Suppressor macrophage treated with lipopolysaccharide for 1 hour (primary cell): ENCODE data around the gene ANXA5.

ENCODE experiments used
- DNase-seq, 3 donors: peaks; one replicate each; pipeline ENCODE4 v3.0.0-alpha.2; 2020 to 2022

ANXA5 gene

DNA sequence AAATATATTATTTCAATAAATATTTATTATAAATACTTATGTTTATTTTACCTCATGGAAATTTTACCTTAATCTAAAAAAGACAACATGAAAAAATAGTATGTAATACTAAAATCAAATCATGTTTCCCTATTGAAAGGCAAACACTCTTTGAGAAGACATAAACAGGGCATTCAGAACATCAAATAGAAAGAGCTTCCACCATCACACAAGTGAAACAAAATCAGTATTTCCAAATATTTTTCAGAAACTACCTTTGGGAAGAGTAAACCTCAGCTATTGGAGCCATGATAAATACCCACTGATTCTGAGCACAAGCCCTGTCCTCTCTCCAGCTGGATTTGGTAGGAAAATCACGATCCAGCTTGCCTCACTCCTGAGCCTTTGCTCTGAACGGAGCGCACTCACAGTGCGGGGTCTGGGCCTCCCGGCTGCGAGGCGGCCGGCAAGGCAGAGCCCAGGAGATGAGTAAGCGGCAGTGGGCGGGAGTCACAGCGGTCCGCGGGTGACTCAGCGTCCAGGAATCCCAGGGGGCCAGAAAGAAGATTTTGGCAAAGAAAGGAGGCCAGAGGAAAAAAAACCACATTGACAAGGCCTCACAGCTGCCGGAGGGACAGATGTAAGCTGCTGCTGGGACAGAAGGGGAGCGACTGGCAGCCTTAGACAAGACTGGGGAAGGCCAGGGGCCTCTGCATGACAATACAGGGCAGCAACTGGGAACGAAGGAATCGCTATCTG lies 14.7 kb upstream of the ANXA5 start:
- peak; percentile 97 to 98 (median 97) for DNase-seq

DNA sequence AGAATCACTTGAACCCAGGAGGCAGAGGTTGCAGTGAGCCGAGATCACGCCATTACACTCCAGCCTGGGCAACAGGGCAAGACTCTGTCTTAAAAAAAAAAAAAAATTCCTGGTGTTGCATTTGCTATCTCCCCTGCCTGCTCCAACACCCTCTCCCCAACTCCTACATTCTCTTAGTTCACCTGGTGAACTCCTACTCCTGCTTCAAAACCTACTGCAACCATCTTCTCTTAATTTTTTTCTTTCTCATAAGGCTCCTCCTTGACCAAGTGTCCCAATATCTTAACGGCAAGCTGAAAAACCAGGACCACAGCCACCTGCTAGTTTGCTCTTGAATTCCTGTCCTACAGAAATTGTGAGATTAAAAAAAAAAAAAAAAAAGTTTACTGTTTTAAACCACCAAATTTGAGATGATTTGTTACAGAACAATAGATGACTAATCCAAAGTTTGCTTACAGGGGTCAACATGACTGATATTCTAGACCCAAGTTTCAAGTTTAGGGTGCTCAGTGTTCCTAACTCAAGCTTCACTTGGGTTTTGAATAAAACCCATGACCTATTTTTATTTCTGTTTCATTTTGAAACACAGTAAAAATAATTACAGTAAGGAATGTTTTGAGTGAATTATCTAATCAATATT lies 13.1 kb upstream of the ANXA5 start:
- no peak for DNase-seq

DNA sequence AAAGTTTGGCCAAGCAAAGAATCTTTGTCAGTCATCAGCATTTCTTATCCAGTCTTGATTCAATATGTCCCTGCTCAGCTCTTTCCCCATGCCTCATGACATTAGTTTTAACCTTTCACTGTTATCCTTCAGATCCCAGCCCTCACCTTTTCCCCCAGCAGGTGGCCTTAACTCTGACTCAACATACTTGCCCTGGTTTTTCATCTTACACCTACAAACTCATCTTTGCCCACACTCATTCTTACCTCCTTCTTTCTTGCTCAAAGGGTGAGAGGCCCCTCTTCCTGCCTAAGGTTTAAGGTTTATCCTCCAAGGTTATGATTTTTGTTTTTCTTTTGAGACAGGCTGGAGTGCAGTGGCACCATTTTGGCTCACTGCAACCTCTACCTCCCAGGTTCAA lies 10.6 kb upstream of the ANXA5 start:
- no peak for DNase-seq

DNA sequence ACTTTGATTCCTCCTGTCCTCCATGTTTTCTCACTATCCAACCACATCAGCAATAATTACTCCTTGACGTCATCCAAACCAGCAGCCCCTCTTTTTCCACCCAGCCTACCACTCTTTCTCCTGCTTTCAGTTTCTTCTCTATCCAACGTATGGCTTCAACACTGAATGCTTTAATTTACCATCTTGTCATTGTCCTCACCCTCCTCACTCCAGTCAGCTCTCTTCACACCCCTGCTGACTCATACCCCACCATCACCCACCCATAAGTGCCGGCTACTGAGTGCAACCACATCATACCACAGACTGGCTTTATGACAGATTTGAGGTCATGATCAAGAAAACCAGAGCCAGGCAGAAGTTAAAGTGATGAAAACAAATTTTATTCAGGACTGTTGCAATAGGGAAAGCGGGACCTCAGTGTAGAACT lies 9.8 kb upstream of the ANXA5 start:
- peak; percentile 58 to 80 (median 65) for DNase-seq

DNA sequence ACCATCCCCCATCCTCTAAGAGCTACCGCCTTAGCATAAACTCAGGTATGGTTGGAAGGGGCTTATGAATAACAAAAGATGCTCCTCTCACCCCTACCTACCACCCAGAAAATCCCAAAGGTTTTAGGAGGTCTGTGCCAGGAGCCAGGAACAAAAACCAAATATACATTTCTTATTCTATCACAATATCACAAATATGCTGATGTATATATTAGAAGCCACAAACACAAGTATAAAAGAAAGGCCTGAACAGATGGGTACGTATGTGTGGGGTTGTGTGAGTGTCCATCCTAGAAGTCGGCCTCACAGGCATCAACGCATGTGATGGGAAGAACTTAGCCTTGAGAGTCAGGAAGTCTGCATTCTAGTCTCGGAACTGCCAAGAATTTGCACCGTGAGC lies 8.7 kb upstream of the ANXA5 start:
- no peak for DNase-seq

DNA sequence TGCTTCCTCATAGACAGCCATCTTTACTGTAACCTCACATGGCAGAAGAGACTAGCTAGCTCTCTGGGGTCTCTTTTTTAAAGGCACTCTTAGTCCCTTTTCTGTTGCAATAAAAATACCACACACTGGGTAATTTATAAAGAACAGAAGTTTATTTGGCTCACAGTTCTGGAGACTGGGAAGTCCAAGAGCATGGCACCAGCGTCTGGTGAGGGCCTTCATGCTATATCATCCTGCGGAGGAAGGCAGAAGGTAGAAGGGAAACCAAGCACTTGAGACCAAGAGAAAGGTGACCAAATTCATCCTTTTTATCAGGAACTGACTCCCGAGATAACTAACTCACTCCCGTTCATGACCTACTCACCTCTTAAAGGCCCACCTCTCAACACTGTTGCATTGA lies 5.4 kb upstream of the ANXA5 start:
- no peak for DNase-seq

DNA sequence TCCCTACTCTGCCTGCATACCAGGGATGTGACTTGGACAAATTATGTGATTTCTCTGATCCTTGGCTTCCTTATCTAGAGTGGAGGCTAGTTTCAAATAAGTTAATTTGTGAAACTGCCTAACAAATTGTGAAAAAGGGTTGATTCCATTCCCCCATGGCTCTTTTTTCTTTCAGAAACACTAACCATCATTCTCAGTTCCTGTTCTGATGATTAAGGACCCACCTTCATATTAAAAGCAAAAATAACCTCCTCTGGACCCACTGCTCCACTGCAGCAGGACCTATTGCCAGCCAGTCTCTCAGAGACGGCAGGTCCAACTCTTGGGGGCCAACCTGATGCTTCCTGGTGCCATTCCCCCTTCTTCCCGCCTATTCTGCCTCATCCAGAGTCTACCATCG lies 4.5 kb upstream of the ANXA5 start:
- no peak for DNase-seq

DNA sequence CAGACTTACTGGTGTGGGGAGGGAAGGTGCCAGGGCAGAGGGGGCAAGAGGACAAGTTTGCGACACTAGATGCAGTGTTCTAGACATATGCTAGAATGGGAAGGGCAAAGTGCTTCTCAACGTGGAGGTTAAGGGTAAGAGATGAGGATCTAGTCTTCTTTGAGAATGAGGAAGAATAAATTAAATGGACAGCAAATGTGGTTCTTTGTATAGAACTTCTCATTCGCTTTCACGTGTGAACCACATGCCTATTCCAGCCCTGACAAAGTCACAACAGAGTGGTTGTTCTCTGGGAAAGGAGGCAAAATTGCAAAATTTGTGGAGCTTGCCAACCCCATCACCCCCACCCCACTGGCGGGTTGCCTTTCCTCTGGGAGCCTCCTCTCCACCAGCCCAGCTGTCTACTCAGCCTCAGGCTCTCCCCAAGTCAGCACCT lies 1.5 kb upstream of the ANXA5 start:
- DNase-seq: peak in 1 of 3 donors; percentile 24

DNA sequence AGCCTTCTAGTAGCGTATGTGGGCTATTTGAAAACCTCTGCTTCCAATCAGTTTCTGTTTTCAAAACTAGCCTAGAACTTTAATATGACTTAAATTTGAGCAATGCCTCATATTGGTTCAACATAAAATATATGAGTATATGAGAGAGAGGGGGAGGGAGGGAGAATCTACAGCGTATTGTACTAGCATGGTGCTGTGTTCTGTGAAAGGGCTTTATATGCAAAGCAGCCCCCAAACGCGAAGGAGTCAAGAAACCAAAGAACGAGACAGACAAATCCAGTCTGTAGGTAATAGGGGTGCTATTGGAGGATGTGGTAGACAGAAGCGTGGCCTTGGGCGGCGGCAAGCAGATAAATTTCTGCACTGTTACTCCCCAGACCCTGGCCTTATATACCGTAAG lies 784 bp upstream of the ANXA5 start:
- no peak for DNase-seq

DNA sequence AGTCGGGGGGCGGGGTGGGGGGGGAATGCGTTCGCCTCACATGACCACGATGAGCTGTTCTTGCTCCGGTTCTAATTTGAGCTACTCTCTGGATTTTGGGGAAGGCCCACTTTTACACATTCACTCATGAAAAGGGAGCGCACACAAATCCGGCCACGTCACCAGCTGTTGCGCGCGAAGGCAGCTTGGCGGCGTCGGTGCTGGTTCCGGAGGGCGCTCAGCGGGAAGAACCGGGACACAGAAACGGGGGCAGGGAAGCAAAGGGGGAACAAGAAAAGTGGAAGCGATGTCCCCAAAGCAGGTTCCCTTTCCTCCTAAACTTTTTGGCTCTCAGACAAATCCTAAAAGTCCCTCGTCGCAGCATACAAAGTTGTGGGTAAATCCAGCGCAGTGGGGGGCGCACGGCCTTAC lies 605 bp downstream of the ANXA5 start:
- peak; percentile 97 to 99 (median 98) for DNase-seq

DNA sequence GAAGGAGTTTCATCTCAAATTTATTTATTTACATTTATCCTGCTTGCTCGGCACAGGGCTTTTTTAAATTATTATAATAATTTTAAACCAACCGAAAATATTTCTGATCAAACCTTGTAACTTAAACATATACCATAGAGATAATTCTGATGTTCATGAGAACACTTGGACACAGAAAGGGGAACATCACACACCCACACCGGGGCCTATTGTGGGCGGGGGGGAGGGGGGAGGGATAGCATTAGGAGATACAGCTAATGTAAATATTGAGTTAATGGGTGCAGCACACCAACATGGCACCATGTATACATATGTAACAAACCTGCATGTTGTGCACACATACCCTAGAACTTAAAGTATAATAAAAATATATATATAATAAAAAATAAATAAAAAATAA lies 2.9 kb downstream of the ANXA5 start:
- peak; percentile 61 to 71 (median 62) for DNase-seq

DNA sequence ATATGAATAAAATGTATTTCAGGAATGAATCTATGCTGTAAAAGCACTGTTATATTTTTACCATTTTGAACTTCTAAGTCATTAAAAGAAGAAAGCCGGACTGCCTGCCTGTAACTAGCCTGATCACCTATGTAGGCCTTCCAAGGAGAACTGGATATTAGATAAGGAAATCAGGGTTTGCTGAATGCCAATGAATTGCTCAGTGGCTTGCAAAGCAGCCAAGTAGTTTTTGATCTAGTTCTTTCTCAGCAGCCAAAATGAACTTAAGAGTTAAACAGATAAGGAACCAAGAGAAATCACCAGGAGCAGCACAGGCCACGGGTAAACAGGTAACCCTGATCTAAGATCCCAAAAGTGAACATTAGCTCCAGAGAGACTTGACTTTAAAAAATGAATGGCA lies 3.3 kb downstream of the ANXA5 start:
- peak in 1 of 3 donors; percentile 7 for DNase-seq

DNA sequence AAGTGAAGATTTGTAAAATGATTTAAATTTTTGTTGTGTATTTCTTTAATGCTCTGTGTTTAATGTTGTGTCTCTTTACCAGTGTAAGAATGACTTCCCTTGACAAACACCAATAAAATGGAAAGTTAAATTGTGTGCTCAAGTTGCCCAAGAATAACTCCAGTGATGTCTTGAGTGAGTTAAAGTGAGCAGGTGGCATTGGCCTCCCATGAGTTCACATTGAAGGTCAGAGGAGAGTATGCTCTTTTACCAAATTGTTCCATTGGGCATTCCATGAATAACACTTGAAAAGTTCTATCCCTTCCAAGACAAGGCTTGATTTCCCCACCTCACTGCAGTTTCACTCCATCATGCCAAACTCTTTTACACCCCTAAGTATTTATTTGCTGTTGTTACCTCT lies 4.5 kb downstream of the ANXA5 start:
- peak in 1 of 3 donors; percentile 13 for DNase-seq

DNA sequence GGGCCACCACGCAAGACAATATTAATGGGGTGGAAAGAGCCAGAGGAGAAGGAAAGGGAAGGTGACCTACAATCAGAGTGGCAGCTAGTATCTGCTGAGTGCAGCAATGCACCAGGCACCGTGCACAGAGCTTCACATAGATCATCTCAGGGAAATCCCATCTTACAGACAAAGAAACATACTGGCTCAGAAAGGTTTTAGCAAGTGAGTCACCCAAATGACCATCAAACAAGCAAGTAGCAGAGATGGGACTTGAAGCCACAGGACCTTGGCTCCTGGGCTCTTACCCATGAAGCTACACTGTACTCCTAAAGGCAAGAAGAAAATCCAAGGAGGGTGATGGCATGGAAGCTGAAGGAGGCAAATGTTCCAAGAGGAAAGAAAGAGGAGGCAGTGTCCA lies 6.8 kb downstream of the ANXA5 start:
- peak; percentile 81 to 93 (median 89) for DNase-seq

DNA sequence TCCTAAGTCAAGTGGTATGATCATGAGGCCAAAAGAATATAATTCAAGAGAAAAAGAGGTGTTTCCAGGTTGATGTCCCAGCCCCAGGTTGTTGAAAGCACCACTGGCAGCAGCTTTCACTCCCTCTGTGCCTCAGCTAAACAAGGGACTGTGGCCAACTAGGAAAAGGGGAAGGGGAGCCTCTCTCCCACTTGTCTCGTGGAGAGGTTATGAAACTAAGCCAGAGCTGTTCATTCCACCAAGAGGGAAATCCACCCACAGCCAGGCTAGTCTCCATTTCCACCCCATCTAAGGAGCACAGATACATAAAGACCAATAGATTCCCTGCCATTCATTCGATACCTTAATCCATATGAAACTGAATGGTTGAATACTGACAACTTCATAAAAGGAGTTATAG lies 8.1 kb downstream of the ANXA5 start:
- DNase-seq: peak; percentile 84 to 87 (median 87)

DNA sequence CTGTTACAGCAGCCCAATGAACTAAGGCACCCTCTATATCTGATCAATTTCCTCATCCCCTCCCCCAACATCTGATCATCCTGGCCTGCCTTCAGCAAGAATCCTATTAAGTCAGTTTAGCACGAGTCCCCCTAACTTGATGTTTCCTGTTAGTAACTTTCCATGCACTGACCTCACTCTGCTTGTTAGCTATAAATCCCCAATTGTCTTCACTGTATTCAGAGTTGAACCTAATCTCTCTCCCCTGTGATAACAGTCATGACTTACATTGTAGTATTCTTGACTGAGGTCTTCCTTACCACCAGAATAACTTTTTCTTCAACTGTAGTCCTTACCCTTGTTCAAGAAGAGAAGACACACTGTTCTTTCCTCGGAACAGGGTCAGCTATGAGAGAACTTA lies 8.5 kb downstream of the ANXA5 start:
- peak in 2 of 3 donors; percentile 22 to 39 for DNase-seq

DNA sequence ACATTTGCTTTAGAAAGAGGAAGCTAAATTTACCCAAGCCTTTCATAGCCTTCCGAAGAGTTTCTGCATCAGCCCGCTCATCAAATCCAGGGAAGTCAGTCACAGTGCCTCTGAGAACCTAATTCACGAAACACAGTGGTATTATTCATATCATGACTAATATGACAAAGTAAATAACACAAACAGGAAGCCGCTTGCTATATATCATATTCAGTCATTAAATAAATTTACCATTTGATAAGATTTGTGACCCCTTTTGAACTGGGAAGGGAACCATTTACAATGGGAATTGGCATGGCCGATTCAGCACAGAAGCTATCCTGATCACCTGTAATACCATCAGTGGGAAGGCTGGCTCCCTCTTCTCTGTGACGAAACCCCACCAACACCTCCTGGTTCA lies 10.5 kb downstream of the ANXA5 start:
- peak; percentile 52 to 81 (median 81) for DNase-seq

DNA sequence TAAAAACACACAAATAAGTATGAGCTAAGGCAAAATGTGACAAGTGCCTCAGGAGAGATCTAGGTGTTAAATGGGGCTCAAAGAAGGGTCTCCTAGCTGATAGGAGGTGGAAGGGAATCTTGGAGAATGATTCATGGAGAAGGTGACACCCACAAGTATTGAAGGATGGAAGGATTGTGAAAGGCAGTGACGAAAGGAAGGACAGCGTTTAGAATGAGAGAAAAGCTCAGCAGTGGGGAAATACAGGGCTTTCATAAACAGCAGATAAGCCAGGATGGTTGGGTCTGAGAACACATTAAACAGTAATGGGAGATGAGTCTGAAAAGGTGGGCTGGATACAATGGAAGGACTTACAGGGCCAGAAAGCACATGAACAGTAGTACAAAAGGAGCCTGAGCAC lies 11.5 kb downstream of the ANXA5 start:
- peak in 2 of 3 donors; percentile 36 to 47 for DNase-seq

DNA sequence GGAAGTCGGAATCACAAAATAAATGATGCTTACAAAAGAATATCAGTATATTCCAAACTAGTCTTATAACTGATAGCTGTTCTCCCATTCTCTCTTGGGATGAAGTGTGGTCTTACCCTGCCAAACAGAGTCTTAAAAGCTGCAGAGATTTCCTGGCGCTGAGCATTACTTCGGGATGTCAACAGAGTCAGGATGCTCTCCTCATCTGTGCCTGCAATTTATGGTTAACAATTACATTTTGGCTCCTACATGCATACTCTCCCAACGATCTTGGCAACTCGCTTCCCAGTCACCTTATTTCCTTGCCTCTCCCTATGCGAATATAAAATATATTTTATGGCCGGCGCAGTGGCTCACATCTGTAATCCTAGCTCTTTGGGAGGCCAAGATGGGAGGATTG lies 12.2 kb downstream of the ANXA5 start:
- peak in 1 of 3 donors; percentile 18 for DNase-seq

DNA sequence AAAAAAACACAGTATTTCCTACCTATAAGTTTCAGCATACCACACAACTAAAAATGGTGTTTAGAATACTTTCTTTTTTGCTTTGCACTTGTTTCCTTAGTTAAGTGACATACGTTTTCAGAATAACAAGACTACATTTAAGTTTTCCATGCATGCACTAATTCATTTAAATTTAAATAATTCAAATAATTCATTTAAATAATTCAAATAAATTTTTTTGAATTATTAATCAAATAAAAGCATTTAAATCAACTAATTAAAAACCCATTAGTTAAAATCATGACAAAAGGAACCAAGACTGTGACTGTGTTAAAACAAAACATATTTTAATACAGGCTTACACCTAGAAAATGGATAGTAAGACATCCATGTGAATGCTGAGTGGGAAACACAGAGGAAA lies 12.8 kb downstream of the ANXA5 start:
- DNase-seq: no peak

DNA sequence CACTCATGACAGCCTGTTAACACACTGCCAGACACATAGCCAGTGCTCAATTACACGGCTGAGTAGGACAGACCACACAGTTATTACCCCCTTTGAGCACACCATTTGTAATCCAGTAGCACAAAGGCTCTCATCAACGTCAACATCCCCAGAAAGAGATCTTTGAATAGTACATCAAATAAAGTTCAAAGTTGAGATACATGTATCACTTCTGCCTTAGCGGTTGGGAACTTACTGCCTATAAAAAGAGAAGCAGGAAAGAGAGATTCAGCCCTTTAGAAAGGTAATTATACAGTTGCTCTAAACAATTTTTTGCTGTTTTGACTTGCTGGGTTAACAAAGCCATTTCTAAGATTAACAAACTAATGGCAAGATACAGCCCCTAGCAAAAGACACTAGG lies 16.2 kb downstream of the ANXA5 start:
- DNase-seq: peak in 1 of 3 donors; percentile 5

DNA sequence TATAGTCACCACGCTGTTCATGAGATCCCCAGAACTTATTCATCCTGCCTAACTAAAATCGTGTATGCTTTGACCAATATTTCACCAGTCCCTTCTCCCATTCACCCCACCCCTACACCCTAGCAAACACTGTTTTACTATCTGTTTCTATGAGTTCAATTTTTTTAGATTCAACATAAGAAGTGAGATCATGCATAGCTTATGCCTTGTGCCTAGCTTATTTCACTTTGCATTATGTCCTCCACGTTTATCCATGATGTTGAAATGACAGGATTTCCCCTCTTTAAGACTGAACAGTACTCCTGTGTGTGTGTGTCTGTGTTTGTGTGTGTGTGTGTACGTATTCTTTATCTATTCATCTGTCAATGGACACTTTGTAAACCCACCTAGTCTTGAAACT lies 16.8 kb downstream of the ANXA5 start:
- DNase-seq: peak in 2 of 3 donors; percentile 52 to 62

DNA sequence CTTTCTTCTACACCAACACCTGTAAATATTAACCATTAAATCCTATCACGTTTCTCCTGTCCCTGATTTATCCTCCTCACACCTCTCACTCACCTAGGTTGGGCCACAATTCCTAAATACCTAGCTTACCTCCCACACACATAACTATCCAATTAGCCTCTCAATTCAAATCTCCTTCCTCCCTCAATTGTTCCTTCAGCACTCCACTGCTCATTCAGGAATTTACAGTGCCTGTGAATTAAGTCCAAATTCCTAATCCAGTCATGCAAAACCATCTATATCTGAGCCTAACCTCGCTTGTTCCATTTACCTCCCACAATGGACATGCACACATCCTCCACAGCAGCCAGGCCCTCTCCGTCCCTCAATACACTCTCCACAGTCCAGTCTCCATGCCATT lies 17.5 kb downstream of the ANXA5 start:
- DNase-seq: peak in 1 of 3 donors; percentile 5

DNA sequence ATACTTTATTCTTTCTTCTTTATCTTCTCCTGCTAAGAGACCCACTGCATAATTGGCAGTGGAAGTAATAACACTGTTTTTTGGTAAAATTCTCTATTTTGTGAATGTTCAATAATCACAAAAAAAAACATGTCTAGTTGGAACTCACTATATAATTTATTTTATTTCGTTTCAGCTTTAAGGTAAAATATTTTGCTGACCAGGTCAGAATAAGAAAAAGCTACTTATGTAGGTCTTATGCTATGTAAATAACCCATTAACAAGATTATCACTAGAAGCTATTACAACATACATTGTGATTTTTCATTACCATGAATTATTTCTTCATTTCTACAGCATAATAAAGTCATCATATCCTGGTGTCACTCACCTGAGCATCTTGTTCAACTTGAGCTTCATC lies 19.3 kb downstream of the ANXA5 start:
- DNase-seq: peak in 1 of 3 donors; percentile 14
